ENCODE measurements around the gene ATRAID.
A peak's percentile ranks its signal among the peaks of the same experiment; 100 is the strongest.
"Not testable (repeated sequence)": the region's sequence is repeated elsewhere in the genome, so short reads cannot be mapped to it uniquely, and the experiment has no call there.

Gene ATRAID

GRCh38 chr2:27194538-27195354, 17.1 kb upstream of the ATRAID start:
- DNase-seq (ENCODE audit: low read depth): no peak

- not testable (repeated sequence) for DNase-seq (ENCODE audit: low read depth)
Measured at GRCh38 chr2:27195799-27196198, 16.0 kb upstream of the ATRAID start.

GRCh38 chr2:27198068-27198467, 13.8 kb upstream of the ATRAID start:
- not testable (repeated sequence) for DNase-seq (ENCODE audit: low read depth)

- no peak for DNase-seq (ENCODE audit: low read depth)
Measured at GRCh38 chr2:27198627-27199026, 13.2 kb upstream of the ATRAID start.

GRCh38 chr2:27199241-27199640, 12.6 kb upstream of the ATRAID start:
- no peak for DNase-seq (ENCODE audit: low read depth)

GRCh38 chr2:27201675-27202074, 10.2 kb upstream of the ATRAID start:
- no peak for DNase-seq (ENCODE audit: low read depth)

GRCh38 chr2:27202854-27203253, 9.0 kb upstream of the ATRAID start:
- no peak for DNase-seq (ENCODE audit: low read depth)

GRCh38 chr2:27203741-27204140, 8.1 kb upstream of the ATRAID start:
- DNase-seq (ENCODE audit: low read depth): no peak

- DNase-seq (ENCODE audit: low read depth): no peak
Measured at GRCh38 chr2:27204566-27204965, 7.3 kb upstream of the ATRAID start.

- DNase-seq (ENCODE audit: low read depth): no peak
Measured at GRCh38 chr2:27205206-27205605, 6.6 kb upstream of the ATRAID start.

GRCh38 chr2:27206346-27206745, 5.5 kb upstream of the ATRAID start:
- DNase-seq (ENCODE audit: low read depth): no peak

GRCh38 chr2:27208486-27209050, 3.3 kb upstream of the ATRAID start:
- no peak for DNase-seq (ENCODE audit: low read depth)

- DNase-seq (ENCODE audit: low read depth): no peak
Measured at GRCh38 chr2:27209621-27210401, 2.0 kb upstream of the ATRAID start.

GRCh38 chr2:27211241-27211942, 449 bp upstream of the ATRAID start:
- DNase-seq (ENCODE audit: low read depth): no peak

GRCh38 chr2:27212626-27213471, 1.0 kb downstream of the ATRAID start:
- DNase-seq (ENCODE audit: low read depth): peak; percentile 20

- DNase-seq (ENCODE audit: low read depth): no peak
Measured at GRCh38 chr2:27214941-27215340, 3.1 kb downstream of the ATRAID start.

GRCh38 chr2:27216416-27217137, 4.7 kb downstream of the ATRAID start:
- no peak for DNase-seq (ENCODE audit: low read depth)

GRCh38 chr2:27217173-27218121, 5.6 kb downstream of the ATRAID start, which contains the start of gene CAD:
TSS of gene CAD (plus strand) at chr2:27217369. CDS start at chr2:27217552, 183 bp downstream.
- peak; percentile 89 for DNase-seq (ENCODE audit: low read depth)

GRCh38 chr2:27218614-27219013, 6.8 kb downstream of the ATRAID start:
- no peak for DNase-seq (ENCODE audit: low read depth)
